Smooth muscle cell (in vitro differentiated cells): Measurements from ENCODE around the gene NT5DC3. TPM values are rescaled to one million over a fixed set of nuclear protein-coding genes. Genes with fewer than 3 reads are reported as not detected.

ENCODE experiments used
- DNase-seq: peaks from one replicate; lab custom pipeline; 2025; ENCODE audit not compliant: unreplicated experiment; lab: John Stamatoyannopoulos, UW
- H2AFZ ChIP-seq: fragments of 200-600 bp; sonication (generic); 2 replicates; pipeline ENCODE4 v1.6.0; 2016; ENCODE audit warnings: antibody characterized with exemption, low read depth, mild to moderate bottlenecking
- H3F3A ChIP-seq: fragments of 200-600 bp; sonication (generic); 2 replicates; pipeline ENCODE4 v1.6.0; 2017; ENCODE audit warnings: antibody characterized with exemption, low read depth
- H3K27ac ChIP-seq: fragments of 200-600 bp; sonication (generic); 2 replicates; pipeline ENCODE4 v1.5.1; 2016; ENCODE audit warnings: low read depth, mild to moderate bottlenecking
- H3K27me3 ChIP-seq: fragments of 200-600 bp; sonication (generic); 2 replicates; pipeline ENCODE4 v1.6.1; 2016; ENCODE audit warnings: low read depth, mild to moderate bottlenecking
- H3K36me3 ChIP-seq: fragments of 200-600 bp; sonication (generic); 2 replicates; pipeline ENCODE4 v1.5.1; 2016; ENCODE audit warnings: low read depth
- H3K4me1 ChIP-seq: fragments of 200-600 bp; sonication (generic); 2 replicates; pipeline ENCODE4 v1.5.1; 2016; ENCODE audit warnings: low read depth
- H3K4me2 ChIP-seq: fragments of 200-600 bp; sonication (generic); 2 replicates; pipeline ENCODE4 v1.6.0; 2016; ENCODE audit warnings: mild to moderate bottlenecking
- H3K4me3 ChIP-seq: fragments of 200-600 bp; sonication (generic); 2 replicates; pipeline ENCODE4 v1.5.1; 2016; ENCODE audit warnings: mild to moderate bottlenecking
- H3K79me2 ChIP-seq: fragments of 200-600 bp; sonication (generic); 2 replicates; pipeline ENCODE4 v1.6.0; 2016; ENCODE audit warnings: low read depth, mild to moderate bottlenecking
- H3K9ac ChIP-seq: fragments of 200-600 bp; sonication (generic); 2 replicates; pipeline ENCODE4 v1.6.0; 2016; ENCODE audit warnings: low read depth
- H3K9me3 ChIP-seq: fragments of 200-600 bp; sonication (generic); replicated peaks from 2 replicates; pipeline ENCODE4 v1.5.1; 2016; ENCODE audit warnings: low read depth
- H4K20me1 ChIP-seq: fragments of 200-600 bp; sonication (generic); 2 replicates; pipeline ENCODE4 v1.6.0; 2016; ENCODE audit warnings: low read depth
- CTCF ChIP-seq: fragments of 200-600 bp; sonication (generic); IDR thresholded peaks from 2 replicates; pipeline ENCODE4 v1.5.1; 2017; ENCODE audit warnings: borderline replicate concordance, mild to moderate bottlenecking, antibody characterized with exemption; ENCODE audit not compliant: insufficient read depth, poor library complexity, severe bottlenecking
- WGBS: methylation state at CpG from one replicate; pipeline ENCODE4 v1.1.7; 2016; ENCODE audit warnings: low lambda C conversion rate; 5-methylcytosine and 5-hydroxymethylcytosine counted together
- polyA plus RNA-seq: library from polyadenylated mRNA; unstranded; fragments of >200 nt; fragmentation: Nextera tagmentation; extraction: Ambion mirVana; gene quantifications from 2 replicates; pipeline ENCODE4 v1.2.1, GENCODE V29; 2016
- total RNA-seq: library from RNA; depleted of rRNA; stranded (reverse); fragments of >200 nt; gene quantifications from 2 replicates; pipeline ENCODE4 v1.2.3, GENCODE V29; 2014

The NT5DC3 gene
- total and polyA plus RNA-seq, 2 experiments from 2014 or later, result 0.57 to 1.4 TPM

- Histone ChIP-seq H3K4me1 (no peaks in the 10 kb centered on the region), H3F3A (no peaks in the 10 kb centered on the region), H3K9me3 (no peaks in the 10 kb centered on the region), H3K4me2 (no peak overlapping the region), H3K4me3 (no peak overlapping the region), H2AFZ (no peak overlapping the region), H3K9ac (no peak overlapping the region), H3K36me3 (no peaks in the 10 kb centered on the region), H4K20me1 (no peaks in the 10 kb centered on the region), H3K27ac (no peak overlapping the region), H3K79me2 (no peaks in the 10 kb centered on the region), H3K27me3 (no peaks in the 10 kb centered on the region)
- WGBS, result 88% methylated on average over 5 of the region's 5 CpGs
- no peak for TF ChIP-seq CTCF
- no peak for DNase-seq
Measured at GRCh38 chr12:103762473-103762872, 78.6 kb downstream of the NT5DC3 start.

- no peaks in the 10 kb centered on the region for H3K79me2 ChIP-seq
- H4K20me1 ChIP-seq, result no peaks in the 10 kb centered on the region
- WGBS, result 88% methylated on average over 10 of the region's 10 CpGs
- TF ChIP-seq CTCF, result no peak
- H3K9ac ChIP-seq, result no peak overlapping the region
- DNase-seq, result no peak
- H2AFZ ChIP-seq, result no peak overlapping the region
- H3K4me2 ChIP-seq, result no peak overlapping the region
- no peaks in the 10 kb centered on the region for H3K36me3 ChIP-seq
- H3K9me3 ChIP-seq, result no peaks in the 10 kb centered on the region
- H3K27me3 ChIP-seq, result no peaks in the 10 kb centered on the region
- no peaks in the 10 kb centered on the region for H3K4me1 ChIP-seq
- no peak overlapping the region for H3K27ac ChIP-seq
- H3K4me3 ChIP-seq, result no peak overlapping the region
- H3F3A ChIP-seq, result no peaks in the 10 kb centered on the region
Measured at GRCh38 chr12:103758310-103759089, 82.5 kb downstream of the NT5DC3 start.

GRCh38 chr12:103757248-103757647, 83.8 kb downstream of the NT5DC3 start:
- H3K4me3 ChIP-seq, result no peak overlapping the region
- no peaks in the 10 kb centered on the region for H4K20me1 ChIP-seq
- H3K4me1 ChIP-seq, result no peaks in the 10 kb centered on the region
- H3K27ac ChIP-seq, result no peak overlapping the region
- no peaks in the 10 kb centered on the region for H3K79me2 ChIP-seq
- DNase-seq, result no peak
- no peak overlapping the region for H3K4me2 ChIP-seq
- no peaks in the 10 kb centered on the region for H3K36me3 ChIP-seq
- H3K27me3 ChIP-seq, result no peaks in the 10 kb centered on the region
- no peak for TF ChIP-seq CTCF
- no peak overlapping the region for H2AFZ ChIP-seq
- WGBS, result 97% methylated on average over 1 of the region's 1 CpG
- H3F3A ChIP-seq, result no peaks in the 10 kb centered on the region
- H3K9me3 ChIP-seq, result no peaks in the 10 kb centered on the region
- no peak overlapping the region for H3K9ac ChIP-seq

- Histone ChIP-seq H3K4me3 (no peak overlapping the region), H4K20me1 (no peaks in the 10 kb centered on the region), H2AFZ (no peak overlapping the region), H3K4me1 (no peaks in the 10 kb centered on the region), H3K4me2 (no peak overlapping the region), H3K79me2 (no peaks in the 10 kb centered on the region), H3K36me3 (no peaks in the 10 kb centered on the region), H3K27ac (no peak overlapping the region), H3K27me3 (no peaks in the 10 kb centered on the region), H3K9me3 (no peaks in the 10 kb centered on the region), H3K9ac (no peak overlapping the region), H3F3A (no peaks in the 10 kb centered on the region)
- WGBS, result 95% methylated on average over 5 of the region's 5 CpGs
- DNase-seq, result no peak
- no peak for TF ChIP-seq CTCF
Measured at GRCh38 chr12:103756443-103756842, 84.6 kb downstream of the NT5DC3 start.
